HG03103 (cell line): ENCODE data around the gene ENAH.

Experiments
- ATAC-seq: cut with Tn5 transposase; IDR thresholded peaks from one replicate; pipeline ENCODE4 v1.9.1; 2021; ENCODE audit warnings: low read depth; ENCODE audit not compliant: unreplicated experiment

Gene ENAH

GRCh38 chr1:225573216-225573615 lies 79.7 kb downstream of the ENAH start:
- ATAC-seq = no peak

- no peak for ATAC-seq
These were observed 80.5 kb downstream of the ENAH start for GRCh38 chr1:225572422-225572821.

GRCh38 chr1:225567789-225568188 lies 85.1 kb downstream of the ENAH start:
- ATAC-seq = no peak

GRCh38 chr1:225565847-225566246 lies 87.1 kb downstream of the ENAH start:
- ATAC-seq = no peak

- no peak for ATAC-seq
These were observed 91.2 kb downstream of the ENAH start for GRCh38 chr1:225561675-225562074.

- ATAC-seq = no peak
These were observed 93.0 kb downstream of the ENAH start for GRCh38 chr1:225559902-225560301.

GRCh38 chr1:225559326-225559725 lies 93.6 kb downstream of the ENAH start:
- no peak for ATAC-seq

- no peak for ATAC-seq
These were observed 96.2 kb downstream of the ENAH start for GRCh38 chr1:225556694-225557093.

GRCh38 chr1:225555821-225556220 lies 97.1 kb downstream of the ENAH start:
- no peak for ATAC-seq

- no peak for ATAC-seq
These were observed 98.6 kb downstream of the ENAH start for GRCh38 chr1:225554216-225554812.

GRCh38 chr1:225549821-225550220 lies 103.1 kb downstream of the ENAH start:
- no peak for ATAC-seq

- ATAC-seq = no peak
These were observed 104.6 kb downstream of the ENAH start for GRCh38 chr1:225548140-225548857.

GRCh38 chr1:225545649-225546048 lies 107.3 kb downstream of the ENAH start:
- no peak for ATAC-seq

GRCh38 chr1:225544924-225545323 lies 108.0 kb downstream of the ENAH start:
- no peak for ATAC-seq

GRCh38 chr1:225544263-225544662 lies 108.7 kb downstream of the ENAH start:
- no peak for ATAC-seq

GRCh38 chr1:225543350-225543749 lies 109.6 kb downstream of the ENAH start:
- no peak for ATAC-seq

GRCh38 chr1:225541383-225541782 lies 111.5 kb downstream of the ENAH start:
- ATAC-seq = no peak

- ATAC-seq = no peak
These were observed 113.3 kb downstream of the ENAH start for GRCh38 chr1:225539575-225539974.

- no peak for ATAC-seq
These were observed 113.9 kb downstream of the ENAH start for GRCh38 chr1:225539069-225539468.

- no peak for ATAC-seq
These were observed 115.2 kb downstream of the ENAH start for GRCh38 chr1:225537554-225538251.

GRCh38 chr1:225535280-225535679 lies 117.6 kb downstream of the ENAH start:
- ATAC-seq = no peak

GRCh38 chr1:225534772-225535171 lies 118.2 kb downstream of the ENAH start:
- no peak for ATAC-seq
